Retina (tissue), 1 donor: ENCODE measurements around the gene FBXO39.
"Not testable (repeated sequence)": the region's sequence is repeated elsewhere in the genome, so short reads cannot be mapped to it uniquely, and the experiment has no call there.

Source experiments
- DNase-seq: peaks from one replicate; pipeline ENCODE4 v3.0.0-alpha.2; 2016

FBXO39 gene

GRCh38 chr17:6775871-6776405 lies at the start of gene FBXO39:
Gene FBXO39, plus strand, starts transcription at chr17:6776215. Its CDS starts 3,654 bp downstream, at chr17:6779869.
- DNase-seq, result peak; percentile 40

- no peak for DNase-seq
Measured at GRCh38 chr17:6729531-6729930, 46.5 kb upstream of the FBXO39 start.

GRCh38 chr17:6746665-6747064 lies 29.4 kb upstream of the FBXO39 start:
- not testable (repeated sequence) for DNase-seq

- DNase-seq, result no peak
Measured at GRCh38 chr17:6748617-6749016, 27.4 kb upstream of the FBXO39 start.

GRCh38 chr17:6749519-6749918 lies 26.5 kb upstream of the FBXO39 start:
- no peak for DNase-seq

GRCh38 chr17:6752068-6752909 lies 23.7 kb upstream of the FBXO39 start:
- DNase-seq, result no peak

GRCh38 chr17:6753006-6753445 lies 23.0 kb upstream of the FBXO39 start:
- DNase-seq, result peak; percentile 54

- peak; percentile 39 for DNase-seq
Measured at GRCh38 chr17:6753546-6753945, 22.5 kb upstream of the FBXO39 start.

GRCh38 chr17:6755281-6755680 lies 20.7 kb upstream of the FBXO39 start:
- DNase-seq, result no peak

GRCh38 chr17:6755731-6756184 lies 20.3 kb upstream of the FBXO39 start, which contains the start of gene XAF1:
Gene XAF1, plus strand, starts transcription at chr17:6756046. Its CDS starts 33 bp downstream, at chr17:6756079.
- DNase-seq, result no peak

- DNase-seq, result no peak
Measured at GRCh38 chr17:6756425-6757031, 19.5 kb upstream of the FBXO39 start.

- no peak for DNase-seq
Measured at GRCh38 chr17:6757747-6758146, 18.3 kb upstream of the FBXO39 start.

GRCh38 chr17:6761779-6762178 lies 14.2 kb upstream of the FBXO39 start:
- DNase-seq, result no peak

GRCh38 chr17:6768447-6768846 lies 7.6 kb upstream of the FBXO39 start:
- DNase-seq, result no peak

- no peak for DNase-seq
Measured at GRCh38 chr17:6772016-6772415, 4.0 kb upstream of the FBXO39 start.

GRCh38 chr17:6774906-6775305 lies 1.1 kb upstream of the FBXO39 start:
- not testable (repeated sequence) for DNase-seq

GRCh38 chr17:6779411-6779810 lies 3.4 kb downstream of the FBXO39 start:
- no peak for DNase-seq

GRCh38 chr17:6780001-6780400 lies 4.0 kb downstream of the FBXO39 start:
- no peak for DNase-seq

GRCh38 chr17:6780886-6781285 lies 4.9 kb downstream of the FBXO39 start:
- DNase-seq, result no peak

GRCh38 chr17:6782244-6782643 lies 6.2 kb downstream of the FBXO39 start:
- no peak for DNase-seq

- DNase-seq, result no peak
Measured at GRCh38 chr17:6786618-6787017, 10.6 kb downstream of the FBXO39 start.

- no peak for DNase-seq
Measured at GRCh38 chr17:6787081-6787693, 11.2 kb downstream of the FBXO39 start.

- DNase-seq, result no peak
Measured at GRCh38 chr17:6789146-6789545, 13.1 kb downstream of the FBXO39 start.
